GM18507 (cell line): ENCODE measurements around the gene UBE2F.
"Not testable (repeated sequence)": the region's sequence is repeated elsewhere in the genome, so short reads cannot be mapped to it uniquely, and the experiment has no call there.

ENCODE experiments used
- DNase-seq: peaks from one replicate; pipeline ENCODE4 v3.0.0; 2011; ENCODE audit warnings: low read depth; ENCODE audit not compliant: insufficient read length; ENCODE audit errors: extremely low spot score
- FAIRE-seq: peaks from 2 replicates; lab custom pipeline; 2011; peaks lifted over from hg19 to GRCh38; lab: Jason Lieb, UNC

Gene UBE2F

DNA sequence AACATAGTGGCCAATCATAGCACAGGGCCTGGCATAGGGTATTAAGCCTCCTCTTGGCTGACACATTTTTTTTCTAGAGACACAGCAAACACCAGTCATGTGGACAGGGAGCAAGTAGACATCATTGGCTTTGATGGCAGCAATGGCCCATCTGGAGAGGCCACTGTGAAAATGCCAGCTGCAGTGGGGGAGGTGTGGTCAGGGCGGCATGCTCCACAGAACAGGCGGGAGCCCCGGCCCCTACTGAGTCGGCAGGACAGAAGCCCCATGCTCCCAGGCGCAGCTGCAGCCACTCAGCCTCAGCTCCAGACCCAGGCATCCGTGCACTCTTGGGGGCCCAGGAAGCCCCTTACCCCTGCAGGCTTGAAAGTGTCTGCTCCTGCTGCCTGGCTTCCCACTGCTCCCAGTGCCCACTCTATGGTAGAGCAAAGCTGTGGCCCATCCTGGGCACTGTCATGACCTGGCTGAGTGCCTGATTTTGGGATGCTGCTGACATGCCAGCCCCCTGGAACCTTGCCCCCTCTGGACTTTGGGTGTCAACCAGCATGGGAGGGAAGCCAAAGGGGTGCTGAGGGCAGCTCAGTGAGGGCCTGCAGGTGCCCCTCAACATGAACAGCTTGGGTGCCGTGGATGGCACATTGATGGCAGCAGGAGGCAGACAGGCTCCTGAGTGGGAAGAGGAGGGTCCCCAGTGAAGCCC, 23.3 kb upstream of the UBE2F start:
- no peak for FAIRE-seq
- no peak for DNase-seq

DNA sequence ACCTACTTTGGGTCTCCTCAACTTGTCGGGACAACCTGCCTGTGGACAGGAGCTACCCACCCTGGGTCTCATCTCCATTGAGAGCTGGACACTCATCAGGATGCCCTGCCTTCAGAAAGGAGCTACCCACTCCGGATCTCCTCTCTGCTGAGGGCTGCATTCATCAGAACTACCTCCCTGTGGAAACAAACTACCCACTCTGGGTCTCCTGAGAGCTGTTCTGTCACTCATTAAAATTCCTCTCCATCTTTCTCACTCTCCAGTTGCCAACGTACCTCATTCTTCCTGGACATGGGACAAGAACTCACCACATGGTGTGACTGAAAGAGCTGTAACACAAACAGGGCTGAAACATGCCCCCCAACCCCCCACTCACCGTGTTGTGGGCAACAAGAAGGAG, 22.5 kb upstream of the UBE2F start:
- FAIRE-seq (no peak), DNase-seq (no peak)

DNA sequence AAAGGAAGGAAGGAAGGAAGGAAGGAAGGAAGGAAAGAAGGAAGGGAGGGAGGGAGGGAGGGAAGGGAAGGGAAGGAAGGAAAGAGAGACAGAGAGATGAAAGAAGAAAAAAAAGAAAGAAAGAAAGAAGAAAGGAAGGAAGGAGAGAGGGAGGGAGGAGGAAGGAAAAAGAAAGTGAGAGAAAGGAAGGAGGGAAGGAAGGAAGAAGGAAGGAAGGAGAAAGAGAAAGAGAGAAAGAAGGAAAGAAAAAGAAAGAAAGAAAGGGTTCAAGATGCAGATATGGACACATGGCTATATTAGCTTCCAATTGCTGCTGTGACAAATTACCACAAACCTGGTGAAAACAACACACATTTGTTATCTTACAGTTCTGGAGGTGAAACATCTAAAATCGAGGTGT, 20.4 kb upstream of the UBE2F start:
- no peak for FAIRE-seq
- no peak for DNase-seq

DNA sequence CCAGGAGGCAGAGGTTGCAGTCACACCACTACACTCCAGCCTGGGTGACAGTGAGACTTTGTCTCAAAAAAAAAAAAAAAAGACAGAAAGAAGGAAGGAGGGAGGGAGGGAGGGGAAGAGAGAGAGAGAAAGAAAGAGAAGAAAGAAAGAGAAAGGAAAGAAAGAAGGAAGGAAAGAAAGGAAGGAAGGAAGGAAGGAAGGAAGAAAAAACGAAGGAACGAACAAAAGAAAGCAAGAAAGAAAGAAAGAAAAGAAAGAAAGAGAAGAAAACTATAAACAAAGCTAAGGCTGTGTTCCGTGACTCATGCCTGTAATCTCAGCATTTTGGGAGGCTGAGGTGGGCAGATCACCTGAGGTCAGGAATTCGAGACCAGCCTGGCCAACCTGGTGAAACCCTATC, 15.5 kb upstream of the UBE2F start:
- DNase-seq, FAIRE-seq: not testable (repeated sequence)

DNA sequence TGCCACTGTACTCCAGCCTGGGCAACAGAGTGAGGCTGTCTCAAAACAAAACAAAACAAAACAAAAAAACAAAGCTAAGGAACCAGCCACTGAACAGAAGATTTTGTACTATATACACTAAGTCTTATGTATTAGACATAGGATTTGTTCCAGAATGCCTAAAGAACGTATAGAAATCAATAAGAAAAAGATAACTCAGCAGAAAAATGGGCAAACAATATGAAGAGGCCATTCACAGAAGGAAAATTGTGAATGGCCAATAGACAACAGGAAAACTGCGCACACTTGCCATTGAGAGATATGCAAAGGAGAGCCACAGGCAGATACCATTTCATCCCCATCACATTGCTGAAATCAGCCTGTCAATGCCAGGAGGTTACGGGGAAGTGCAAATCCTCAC, 14.9 kb upstream of the UBE2F start:
- no peak for FAIRE-seq
- DNase-seq, result no peak

DNA sequence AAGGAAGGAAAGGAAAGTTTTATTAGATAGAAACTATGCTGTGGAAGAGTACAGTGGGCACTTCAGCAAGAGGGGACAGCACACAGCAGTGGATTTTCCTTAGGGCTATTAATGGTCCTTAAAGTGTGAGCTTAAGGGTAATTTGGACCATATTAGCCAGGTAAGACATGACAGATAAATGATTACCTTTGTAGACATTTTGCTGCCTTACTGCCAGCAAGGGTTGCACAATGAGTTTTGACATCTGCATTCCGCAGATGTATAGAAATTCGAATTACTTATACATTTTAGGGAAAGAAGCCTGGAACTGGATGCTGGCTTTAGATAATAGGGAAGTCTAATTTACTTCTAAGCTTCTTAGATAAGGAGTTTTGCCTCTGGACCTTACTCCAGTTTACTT, 14.0 kb upstream of the UBE2F start:
- FAIRE-seq (no peak), DNase-seq (no peak)

DNA sequence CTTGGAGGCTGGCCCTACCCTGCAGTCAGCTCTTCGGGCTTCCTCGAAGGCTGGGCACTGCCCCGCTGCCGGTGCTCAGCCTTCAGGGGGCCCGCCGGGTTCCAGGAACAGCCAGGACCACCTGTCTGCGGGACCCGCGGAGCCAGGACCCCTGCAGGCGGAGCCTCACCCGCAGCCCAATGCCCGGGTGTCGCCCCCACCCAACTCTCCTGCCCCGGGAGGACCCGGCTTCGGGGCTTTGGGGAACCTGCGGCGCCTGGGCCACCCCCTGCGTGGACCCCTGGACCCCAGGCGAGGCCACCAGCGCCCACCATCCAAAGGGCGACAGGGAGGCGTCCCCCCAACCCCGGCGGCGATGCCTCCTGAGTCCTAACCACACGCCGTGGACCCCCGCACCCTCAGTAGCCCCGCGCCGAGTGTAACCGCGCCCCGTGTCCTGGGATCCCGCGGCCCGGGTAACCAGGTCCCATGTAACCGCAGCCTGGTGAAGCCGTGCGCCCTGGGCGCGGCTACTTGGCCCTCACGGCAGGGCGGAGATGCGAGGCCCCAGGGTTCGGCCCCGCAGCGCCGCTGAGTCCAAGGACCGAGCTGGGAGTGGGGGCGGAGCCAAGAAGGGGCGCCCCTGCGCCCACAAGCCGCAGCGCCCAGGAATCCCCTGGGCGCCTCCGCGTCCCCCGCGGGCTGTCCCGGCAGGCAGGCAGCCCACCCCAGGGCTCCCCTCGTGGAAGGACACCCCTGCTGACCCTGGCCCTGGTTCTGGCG, 11.0 kb upstream of the UBE2F start:
- DNase-seq (no peak), FAIRE-seq (no peak)

DNA sequence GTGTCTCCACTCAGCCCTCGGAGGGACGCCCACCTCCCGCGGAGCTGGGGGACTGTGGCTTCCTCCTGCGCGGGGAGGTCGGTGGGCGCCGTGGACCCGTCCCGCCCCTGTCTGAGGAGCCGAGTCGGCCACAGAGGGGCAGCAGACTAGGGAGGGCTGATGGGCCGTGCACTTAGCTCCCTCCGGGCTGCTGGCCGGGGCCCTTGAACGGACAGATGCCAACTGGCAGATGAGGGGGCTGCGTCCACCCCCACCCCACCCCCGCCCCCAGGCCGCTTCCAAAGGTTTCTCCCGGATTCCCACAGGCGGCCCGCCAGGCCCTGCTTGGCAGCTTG, 10.4 kb upstream of the UBE2F start:
- FAIRE-seq (no peak), DNase-seq (no peak)

DNA sequence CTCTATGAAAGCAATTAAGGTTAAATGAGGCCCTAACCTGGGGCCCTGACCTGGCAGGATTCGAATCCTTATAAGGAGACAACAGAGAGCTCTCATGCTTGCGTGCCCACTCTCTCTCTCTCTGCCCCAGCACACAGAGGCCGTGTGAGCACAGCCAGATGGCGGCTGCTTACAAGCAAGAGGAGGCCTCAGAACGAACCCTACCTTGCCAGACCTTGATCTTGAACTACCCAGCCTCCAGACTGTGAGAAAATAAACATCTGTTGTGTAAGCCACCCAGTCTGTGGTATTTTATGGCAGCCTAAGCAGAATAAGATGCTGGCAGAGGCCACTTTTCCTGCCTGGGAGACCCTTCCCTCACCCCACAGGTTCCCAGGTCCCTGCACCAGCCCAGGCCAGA, 5.2 kb upstream of the UBE2F start:
- FAIRE-seq, result no peak
- DNase-seq, result no peak

DNA sequence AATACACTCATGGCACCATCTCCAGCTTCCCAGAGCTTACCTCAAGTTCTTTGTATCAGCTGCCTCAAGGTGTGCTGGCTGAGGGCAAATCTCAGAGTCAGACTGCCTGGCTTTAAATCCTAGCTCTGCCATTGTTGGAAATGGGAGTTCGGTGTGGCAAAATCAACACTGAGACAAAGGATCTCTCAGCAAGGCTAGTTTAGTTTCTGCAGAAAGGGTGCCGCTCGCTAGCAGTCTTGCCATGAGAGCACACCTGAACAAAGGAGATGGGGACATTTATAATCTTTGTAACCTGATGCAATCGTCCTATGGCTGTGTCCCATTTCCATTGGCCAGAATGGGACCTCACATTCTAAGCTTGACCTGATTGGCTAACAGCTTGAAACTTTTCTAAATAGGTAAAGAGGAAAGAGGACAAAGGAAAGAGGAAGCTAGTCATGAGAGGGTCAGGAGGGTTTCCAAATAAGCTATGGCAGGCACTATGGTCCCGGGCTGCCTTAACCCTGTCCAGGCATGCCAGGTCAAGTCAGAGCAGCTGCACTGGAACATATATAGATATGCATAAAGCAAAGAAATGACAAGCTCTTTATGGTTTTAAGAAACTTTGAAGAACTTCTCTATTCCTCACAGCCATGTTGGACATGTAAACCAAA, 4.3 kb upstream of the UBE2F start:
- DNase-seq (no peak), FAIRE-seq (no peak)

DNA sequence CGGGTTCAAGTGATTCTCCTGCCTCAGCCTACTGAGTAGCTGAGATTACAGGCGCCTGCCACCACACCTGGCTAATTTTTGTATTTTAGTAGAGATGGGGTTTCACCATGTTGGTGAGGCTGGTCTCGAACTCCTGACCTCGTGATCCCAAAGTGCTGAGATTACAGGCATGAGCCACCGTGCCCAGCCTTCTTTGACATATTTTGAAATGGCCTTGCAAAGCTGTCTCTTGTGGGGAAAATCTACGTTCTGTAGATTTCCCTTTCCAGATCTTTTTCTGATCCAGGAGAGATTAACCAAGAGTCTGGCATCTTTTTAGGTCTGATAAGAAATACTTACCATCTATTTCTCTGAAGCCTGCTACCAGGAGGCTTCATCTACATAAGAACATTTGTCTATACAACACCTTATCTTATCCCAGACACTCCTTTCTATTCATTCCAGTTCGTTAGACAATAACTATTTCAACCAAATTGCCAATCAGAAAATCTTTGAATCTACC, 3.3 kb upstream of the UBE2F start:
- not testable (repeated sequence) for FAIRE-seq, DNase-seq

DNA sequence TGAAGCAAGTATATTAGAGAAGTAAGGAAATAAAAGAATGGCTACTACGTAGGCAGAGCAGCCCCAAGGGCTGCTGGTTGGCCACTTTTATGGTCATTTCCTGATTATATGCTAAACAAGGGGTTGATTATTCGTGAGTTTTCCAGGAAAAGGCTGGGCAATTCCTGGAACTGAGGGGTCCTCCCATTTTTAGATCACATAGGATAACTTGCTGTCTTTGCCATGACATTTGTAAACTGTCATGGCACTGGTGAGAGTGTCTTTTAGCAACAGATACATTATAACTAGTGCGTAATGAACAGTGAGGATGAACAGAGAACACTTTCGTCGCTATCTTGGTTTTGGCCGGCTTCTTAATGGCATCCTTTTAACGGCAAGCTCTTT, 2.6 kb upstream of the UBE2F start:
- DNase-seq, result no peak
- no peak for FAIRE-seq

DNA sequence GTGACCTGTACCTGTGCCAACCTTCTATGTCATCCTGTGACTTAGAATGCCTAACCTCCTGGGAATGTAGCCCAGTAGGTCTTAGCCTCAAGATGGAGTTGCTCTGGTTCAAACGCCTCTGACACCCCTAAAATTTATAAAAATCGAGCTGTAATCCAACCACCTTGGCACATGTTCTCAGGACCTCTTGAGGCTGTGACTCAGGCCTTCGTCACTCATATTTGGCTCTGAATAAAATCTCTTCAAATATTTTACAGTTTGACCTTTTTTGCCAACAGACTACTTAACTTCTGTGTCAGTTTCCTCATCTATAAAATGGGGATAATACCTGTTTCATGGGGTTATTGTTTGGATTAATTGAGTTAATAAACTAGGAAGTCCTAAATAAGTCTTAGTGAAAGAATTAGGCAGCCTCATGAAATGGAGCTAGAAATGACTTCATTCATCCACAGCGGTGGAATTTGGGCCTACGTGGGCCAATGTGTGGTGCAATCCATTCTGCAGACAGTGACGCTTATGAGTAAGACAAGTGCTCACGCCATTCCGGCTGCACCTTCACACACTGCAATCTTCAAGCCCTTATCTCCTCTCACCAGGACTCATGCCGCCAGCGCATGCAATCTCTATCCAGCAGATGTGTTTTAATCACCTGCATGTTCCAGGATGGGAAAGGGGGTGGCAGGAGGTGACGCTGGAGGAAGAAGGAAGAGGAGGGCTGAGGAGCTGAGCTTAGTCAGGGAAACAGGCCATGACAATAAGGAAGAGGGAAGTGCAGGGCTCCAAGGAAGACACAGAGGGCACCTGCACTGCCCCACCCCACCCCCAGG, 2.0 kb upstream of the UBE2F start:
- FAIRE-seq (no peak), DNase-seq (no peak)

DNA sequence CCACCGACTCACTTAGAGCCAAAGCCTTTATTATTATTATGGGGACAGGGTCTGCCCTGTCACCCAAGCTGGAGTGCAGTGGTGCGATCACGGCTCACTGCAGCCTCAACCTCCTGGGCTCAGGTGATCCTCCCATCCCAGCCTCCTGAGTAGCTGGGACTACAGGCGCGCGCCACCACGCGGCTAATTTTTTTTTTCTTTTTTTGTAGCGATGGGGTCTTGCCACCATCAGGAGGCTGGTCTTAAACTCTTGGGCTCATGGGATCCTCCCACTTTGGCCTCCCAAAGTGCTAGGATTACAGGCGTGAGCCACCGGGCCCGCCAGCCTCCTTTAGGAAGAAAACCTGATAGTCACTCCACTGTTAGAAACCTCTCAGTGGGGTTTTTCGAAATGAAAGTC, 970 bp upstream of the UBE2F start:
- not testable (repeated sequence) for DNase-seq, FAIRE-seq

DNA sequence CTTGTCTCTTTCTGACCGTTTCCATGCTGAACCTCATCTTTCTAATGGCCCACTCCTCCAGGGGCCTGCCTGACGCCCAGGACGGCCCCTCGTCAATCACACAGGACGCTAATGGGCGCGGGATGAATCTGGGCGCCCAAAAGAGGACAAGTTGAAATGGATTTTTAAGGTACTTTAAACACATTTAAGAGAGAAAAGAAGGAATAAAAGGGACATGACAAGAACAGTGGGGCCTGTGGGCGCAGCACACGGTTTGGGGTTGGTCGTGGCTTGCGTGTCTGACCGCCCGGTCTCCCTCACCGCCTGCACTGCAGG, 607 bp upstream of the UBE2F start:
- no peak for FAIRE-seq

DNA sequence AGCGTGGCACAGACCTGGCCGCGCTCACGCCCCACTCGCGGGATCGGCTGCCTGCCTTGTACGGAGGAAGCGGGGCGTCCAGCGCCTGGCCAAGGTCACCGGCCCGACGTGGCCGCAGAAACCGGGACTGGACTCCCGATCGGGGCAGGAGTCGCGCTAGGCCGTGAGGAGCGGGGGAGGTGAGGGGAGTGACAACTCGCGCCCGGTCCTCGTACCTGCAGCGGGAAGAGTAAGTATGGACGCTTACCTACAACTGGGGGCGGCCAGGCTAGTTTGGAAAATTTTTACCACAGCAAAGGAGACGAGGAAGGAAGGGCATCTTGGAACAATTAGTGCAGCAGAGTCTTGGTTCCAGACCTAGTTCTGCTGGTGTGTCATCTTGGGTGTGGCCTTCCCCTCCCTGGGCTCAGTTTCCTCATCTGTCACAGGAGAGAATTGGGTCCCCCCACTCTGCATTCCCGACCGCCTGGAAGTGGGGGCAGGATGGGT, 693 bp downstream of the UBE2F start:
- DNase-seq, result no peak
- FAIRE-seq, result no peak

More for the DNA sequence above, 607 bp upstream of the UBE2F start:
- DNase-seq, result no peak

DNA sequence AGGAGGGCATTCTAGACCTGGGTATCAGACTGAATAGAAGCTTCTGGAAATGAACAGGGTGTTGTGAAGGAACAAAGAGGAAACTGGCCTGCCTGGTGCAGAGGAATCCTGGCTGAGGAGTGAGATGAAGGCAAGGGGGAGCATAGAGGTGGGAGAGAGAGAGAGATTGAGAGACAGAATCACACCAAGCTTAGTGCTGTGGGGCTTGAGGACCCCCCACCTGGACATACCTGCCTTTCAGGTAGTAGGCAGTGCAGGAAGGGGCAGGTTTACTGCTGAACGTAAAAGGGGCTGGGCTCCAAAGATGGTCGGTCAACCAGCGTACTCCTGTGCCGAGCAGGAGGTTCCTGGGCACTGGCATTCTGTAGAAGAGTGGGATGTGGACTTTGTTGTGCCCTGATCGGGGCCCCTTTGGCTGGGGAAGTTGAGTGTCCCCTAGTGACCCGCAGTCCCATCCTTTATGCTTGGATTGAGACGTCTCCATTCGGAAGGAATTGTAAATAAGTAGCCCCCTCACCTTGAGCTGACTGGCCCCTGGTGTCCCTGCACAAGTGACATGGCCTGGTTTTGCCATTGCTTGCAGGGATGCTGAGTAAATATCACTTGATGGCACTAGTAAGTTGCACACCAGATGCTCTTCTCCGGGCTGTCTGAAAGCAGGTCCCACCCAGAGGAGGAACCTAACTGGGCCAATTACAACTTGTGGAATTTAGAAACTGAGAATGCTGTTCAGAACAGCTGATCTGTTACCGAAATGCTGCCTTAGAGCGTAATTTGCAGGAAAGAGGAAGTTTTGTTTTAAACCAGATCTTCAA, 1.4 kb downstream of the UBE2F start:
- FAIRE-seq (peak; percentile 87), DNase-seq (peak; percentile 46)

DNA sequence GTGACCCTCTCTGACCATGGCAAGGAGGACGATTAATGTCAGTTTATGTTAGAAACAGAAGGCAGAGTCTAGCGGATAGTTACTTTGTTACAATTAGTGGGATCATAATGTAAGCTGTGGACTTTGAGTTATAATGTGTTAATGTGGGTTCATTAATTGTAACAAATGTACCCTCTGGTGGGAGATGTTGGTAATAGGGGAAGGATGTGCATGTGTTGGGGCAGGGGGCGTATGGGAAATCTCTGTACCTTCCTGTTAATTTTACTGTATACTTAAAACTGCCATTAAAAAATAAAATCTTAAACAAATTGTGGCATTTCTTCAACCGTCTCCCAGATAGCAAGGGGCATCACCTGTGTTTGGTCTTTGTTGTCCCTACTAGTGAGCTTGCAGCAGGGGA, 4.8 kb downstream of the UBE2F start:
- DNase-seq (no peak), FAIRE-seq (no peak)

DNA sequence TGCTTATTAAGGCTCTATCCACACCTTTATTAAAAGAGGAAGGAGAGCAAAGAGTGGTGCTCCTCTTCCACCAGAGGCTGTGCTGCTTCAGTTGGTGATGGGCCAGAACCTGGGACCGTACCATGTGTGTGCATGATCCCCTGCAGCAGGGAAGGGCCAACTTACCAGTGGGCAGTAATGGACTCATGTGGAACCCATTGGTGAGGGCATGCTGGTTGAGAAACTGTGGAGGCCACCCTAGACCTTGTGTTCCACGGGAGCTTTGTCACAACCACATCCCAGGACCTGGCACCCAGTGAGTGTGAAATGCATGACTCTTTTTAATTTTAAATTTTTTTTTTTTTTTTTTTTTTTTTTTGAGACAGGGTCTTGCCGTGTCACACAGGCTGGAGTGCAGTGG, 5.4 kb downstream of the UBE2F start:
- no peak for FAIRE-seq

More for the DNA sequence above, 5.4 kb downstream of the UBE2F start:
- DNase-seq, result no peak
